Activated CD4-positive, alpha-beta T cell treated with anti-CD3 and anti-CD28 coated beads, Interleukin-2, amount 10 ng/mL, durations not matched to agents 7 days and 5 days (primary cell): ENCODE measurements around the gene KCTD13. TPM values are rescaled to one million over a fixed set of nuclear protein-coding genes. Genes with fewer than 3 reads are reported as not detected.
A peak's percentile ranks its signal among the peaks of the same experiment; 100 is the strongest.
"Not testable (repeated sequence)": the region's sequence is repeated elsewhere in the genome, so short reads cannot be mapped to it uniquely, and the experiment has no call there.

Experiments used
- CTCF ChIA-PET: fragments of 350-600 bp; sonication (Branson Sonifier 250); formaldehyde crosslinking; loops from one replicate; lab custom pipeline; 2021; ENCODE audit warnings: antibody characterized with exemption; lab: Charles Lee
- POLR2A ChIA-PET: fragments of 350-600 bp; sonication (Branson Sonifier 250); formaldehyde crosslinking; loops from one replicate; lab custom pipeline; 2021; ENCODE audit warnings: antibody characterized with exemption; lab: Charles Lee
- DNase-seq: peaks from one replicate; pipeline ENCODE4 v3.0.0-alpha.2; 2020
- H3K27ac Mint-ChIP-seq: one replicate; pipeline ENCODE4 v1.8.0; 2021; ENCODE audit warnings: mild to moderate bottlenecking, moderate library complexity, mixed read lengths
- H3K27me3 Mint-ChIP-seq: one replicate; pipeline ENCODE4 v1.8.0; 2021; ENCODE audit warnings: mixed read lengths
- H3K36me3 Mint-ChIP-seq: one replicate; pipeline ENCODE4 v1.8.0; 2021; ENCODE audit warnings: low read depth, mixed read lengths
- H3K4me1 Mint-ChIP-seq: one replicate; pipeline ENCODE4 v1.8.0; 2021; ENCODE audit warnings: mixed read lengths
- H3K4me3 Mint-ChIP-seq: one replicate; pipeline ENCODE4 v1.8.0; 2021; ENCODE audit warnings: mild to moderate bottlenecking, moderate library complexity, mixed read lengths
- H3K9me3 Mint-ChIP-seq: one replicate; pipeline ENCODE4 v1.8.0; 2021; ENCODE audit warnings: mixed read lengths
- total RNA-seq, 2 experiments: library from RNA; stranded (reverse); gene quantifications; one replicate each; pipeline ENCODE4 v1.2.3, GENCODE V29; 2021

The KCTD13 gene
- total RNA-seq, 2 experiments from 2014 or later, result 28.4 to 36.1 TPM

DNA sequence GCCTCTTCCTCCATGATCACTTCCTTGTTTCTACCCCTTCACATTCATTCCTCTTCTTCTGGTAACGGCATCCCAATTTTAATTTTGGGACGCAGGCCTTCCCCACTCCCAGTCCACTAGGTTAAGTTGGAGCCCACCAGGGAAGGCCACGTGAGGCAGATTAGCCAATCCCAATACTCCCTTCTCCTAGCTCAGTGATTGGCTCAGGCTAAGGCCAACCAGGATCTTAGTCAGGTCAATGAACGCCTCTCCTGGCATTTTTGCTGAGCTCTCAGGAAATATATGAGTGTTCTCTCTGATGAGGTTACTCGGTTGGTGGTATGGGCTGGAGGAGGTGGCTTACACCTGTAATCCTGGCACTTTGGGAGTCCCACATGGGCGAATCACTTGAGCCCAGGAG lies 42.0 kb downstream of the KCTD13 start:
- ChIA-PET POLR2A (no interaction called here), CTCF (no interaction called here)
- Mint-ChIP-seq H3K9me3 (no peaks in the 10 kb centered on the region), H3K4me1 (no peaks in the 10 kb centered on the region), H3K4me3 (no peak overlapping the region), H3K27me3 (peaks cover 6% of the 10 kb centered on the region), H3K36me3 (no peaks in the 10 kb centered on the region), H3K27ac (no peak overlapping the region)
- no peak for DNase-seq

DNA sequence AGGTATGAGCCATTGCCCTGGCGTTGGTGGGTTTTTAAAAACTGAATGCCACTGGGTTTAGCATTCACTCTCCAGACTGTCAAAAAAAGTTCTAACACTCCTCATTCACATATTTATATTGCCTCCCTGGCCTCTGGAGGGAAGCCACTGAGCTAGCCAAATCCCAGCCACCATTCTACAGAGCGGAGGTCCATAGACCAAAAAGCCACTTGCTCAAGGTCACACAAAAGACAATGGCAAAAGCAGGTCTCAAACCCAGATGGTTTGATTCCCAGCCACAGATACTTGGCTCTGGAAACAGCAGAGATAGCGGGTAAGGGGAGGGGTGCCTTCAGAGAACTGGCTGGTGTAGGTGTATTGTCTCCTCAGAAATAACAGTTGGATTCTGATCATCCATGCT lies 45.0 kb downstream of the KCTD13 start:
- CTCF ChIA-PET, result interaction anchor here (1.3 to 1.4 kb wide), 2 partner anchors 17 to 33 kb away, joined by 3 to 4 read pairs; no protein-coding TSS in a partner anchor
- no peak overlapping the region for H3K4me3 Mint-ChIP-seq
- POLR2A ChIA-PET, result no interaction called here

DNA sequence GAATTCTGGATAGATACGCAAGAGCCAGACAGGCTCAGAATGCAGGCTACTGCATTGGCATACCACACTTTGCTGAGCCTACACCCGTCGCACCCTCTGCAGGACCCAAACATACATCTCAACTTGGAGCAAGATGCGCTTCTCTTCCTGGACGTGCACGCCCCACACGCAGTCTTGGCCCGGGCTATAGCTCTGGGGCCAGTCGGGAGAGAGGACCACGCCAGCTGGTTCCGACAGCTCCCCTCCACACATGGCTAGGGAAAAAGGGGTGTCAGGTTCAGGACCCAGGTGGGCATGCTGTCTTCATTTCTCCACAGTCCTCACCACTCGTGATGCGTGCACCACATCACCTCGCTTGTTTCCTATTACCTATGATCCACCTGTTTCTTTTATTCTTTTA lies 47.9 kb downstream of the KCTD13 start:
- no peaks in the 10 kb centered on the region for H3K36me3 Mint-ChIP-seq
- ChIA-PET CTCF (interaction anchor here (1.0 to 1.5 kb wide), 3 partner anchors 21 to 96 kb away, joined by 3 read pairs; partner anchors contain the start of gene SEZ6L2), POLR2A (interaction anchor here (0.5 kb wide), 1 partner anchor 91 kb away, joined by 7 read pairs; no protein-coding TSS in a partner anchor)
- peaks cover 19% of the 10 kb centered on the region for H3K4me1 Mint-ChIP-seq
- H3K27ac Mint-ChIP-seq, result no peak overlapping the region
- DNase-seq, result no peak
- H3K9me3 Mint-ChIP-seq, result no peaks in the 10 kb centered on the region
- no peak overlapping the region for H3K4me3 Mint-ChIP-seq
- peaks cover 34% of the 10 kb centered on the region for H3K27me3 Mint-ChIP-seq

More for the DNA sequence above, 45.0 kb downstream of the KCTD13 start:
- no peak for DNase-seq
- Mint-ChIP-seq H3K36me3 (no peaks in the 10 kb centered on the region), H3K4me1 (peaks cover 17% of the 10 kb centered on the region), H3K9me3 (no peaks in the 10 kb centered on the region), H3K27ac (no peak overlapping the region), H3K27me3 (peaks cover 26% of the 10 kb centered on the region)

- ChIA-PET CTCF (interaction anchor here (0.8 to 1.5 kb wide), 6 partner anchors 14 to 144 kb away, joined by 3 to 4 read pairs (median 4); partner anchors contain the start of genes CDIPT and SEZ6L2), POLR2A (interaction anchor here (0.5 kb wide), 1 partner anchor 92 kb away, joined by 7 read pairs; no protein-coding TSS in a partner anchor)
- Mint-ChIP-seq H3K4me3 (peak overlapping the region; percentile 13), H3K9me3 (no peaks in the 10 kb centered on the region), H3K4me1 (peaks cover 19% of the 10 kb centered on the region), H3K36me3 (no peaks in the 10 kb centered on the region), H3K27ac (no peak overlapping the region), H3K27me3 (peaks cover 30% of the 10 kb centered on the region)
- DNase-seq, result peak; percentile 49
These were observed 48.6 kb downstream of the KCTD13 start for GRCh38 chr16:29877266-29877961.

- Mint-ChIP-seq H3K9me3 (no peaks in the 10 kb centered on the region), H3K4me3 (peak overlapping the region; percentile 54), H3K27ac (no peak overlapping the region), H3K4me1 (peaks cover 19% of the 10 kb centered on the region), H3K27me3 (peaks cover 30% of the 10 kb centered on the region), H3K36me3 (no peaks in the 10 kb centered on the region)
- POLR2A ChIA-PET, result no interaction called here
- peak; percentile 33 for DNase-seq
- CTCF ChIA-PET, result interaction anchor here (0.8 to 1.5 kb wide), 5 partner anchors 14 to 143 kb away, joined by 3 to 4 read pairs (median 4); partner anchors contain the start of genes CDIPT and SEZ6L2
These were observed 49.3 kb downstream of the KCTD13 start for GRCh38 chr16:29876594-29877249.

GRCh38 chr16:29876217-29876593 lies 49.8 kb downstream of the KCTD13 start:
- Mint-ChIP-seq H3K36me3 (no peaks in the 10 kb centered on the region), H3K27ac (no peak overlapping the region), H3K4me1 (peaks cover 19% of the 10 kb centered on the region), H3K4me3 (peak overlapping the region; percentile 54), H3K9me3 (no peaks in the 10 kb centered on the region), H3K27me3 (peaks cover 30% of the 10 kb centered on the region)
- POLR2A ChIA-PET, result no interaction called here
- CTCF ChIA-PET, result interaction anchor here (1.0 kb wide), 1 partner anchor 13 kb away, joined by 3 read pairs; the partner anchor contains the start of gene CDIPT
- no peak for DNase-seq

- Mint-ChIP-seq H3K4me3 (no peak overlapping the region), H3K9me3 (no peaks in the 10 kb centered on the region), H3K4me1 (peaks cover 19% of the 10 kb centered on the region), H3K27ac (no peak overlapping the region), H3K27me3 (peaks cover 27% of the 10 kb centered on the region), H3K36me3 (no peaks in the 10 kb centered on the region)
- ChIA-PET CTCF (interaction anchor here (0.7 to 1.1 kb wide), 6 partner anchors 12 to 90 kb away, joined by 3 to 4 read pairs (median 3); partner anchors contain the start of genes CDIPT and SEZ6L2), POLR2A (no interaction called here)
- DNase-seq, result no peak
These were observed 50.8 kb downstream of the KCTD13 start for GRCh38 chr16:29875206-29875605.

DNA sequence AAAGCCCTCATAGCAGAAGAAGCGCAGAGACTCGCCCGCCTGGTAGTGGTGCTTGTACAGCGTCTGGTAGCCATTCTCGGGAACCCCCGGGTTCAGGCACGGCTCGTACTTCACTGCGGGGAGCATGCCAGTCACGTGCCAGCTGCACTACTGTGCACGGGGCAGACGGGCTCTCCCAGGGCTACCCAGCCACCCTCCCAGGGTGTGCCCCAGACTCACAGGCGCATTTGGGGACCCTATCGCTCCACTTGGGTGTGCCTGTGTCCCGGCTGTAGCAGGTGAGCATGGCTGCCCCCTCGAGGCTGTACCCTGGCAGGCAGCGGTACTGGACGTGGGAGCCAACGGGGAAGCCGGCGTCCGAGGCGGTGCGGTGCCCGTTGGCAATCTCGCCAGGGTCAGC lies 52.7 kb downstream of the KCTD13 start:
- ChIA-PET POLR2A (no interaction called here), CTCF (no interaction called here)
- no peak overlapping the region for H3K4me3 Mint-ChIP-seq
- no peak overlapping the region for H3K27ac Mint-ChIP-seq
- no peaks in the 10 kb centered on the region for H3K9me3 Mint-ChIP-seq
- peaks cover 19% of the 10 kb centered on the region for H3K4me1 Mint-ChIP-seq
- peaks cover 27% of the 10 kb centered on the region for H3K27me3 Mint-ChIP-seq
- no peak for DNase-seq
- H3K36me3 Mint-ChIP-seq, result no peaks in the 10 kb centered on the region

GRCh38 chr16:29871822-29872546 lies 54.0 kb downstream of the KCTD13 start:
- POLR2A ChIA-PET, result no interaction called here
- H3K4me1 Mint-ChIP-seq, result peaks cover 10% of the 10 kb centered on the region
- no peaks in the 10 kb centered on the region for H3K9me3 Mint-ChIP-seq
- no peak overlapping the region for H3K27ac Mint-ChIP-seq
- H3K27me3 Mint-ChIP-seq, result peaks cover 16% of the 10 kb centered on the region
- no peak for DNase-seq
- no peaks in the 10 kb centered on the region for H3K36me3 Mint-ChIP-seq
- CTCF ChIA-PET, result no interaction called here
- no peak overlapping the region for H3K4me3 Mint-ChIP-seq

GRCh38 chr16:29869067-29869466 lies 57.0 kb downstream of the KCTD13 start:
- H3K27ac Mint-ChIP-seq, H3K4me1 Mint-ChIP-seq, POLR2A ChIA-PET, H3K36me3 Mint-ChIP-seq, H3K27me3 Mint-ChIP-seq, DNase-seq, H3K4me3 Mint-ChIP-seq, H3K9me3 Mint-ChIP-seq: not testable (repeated sequence)
- CTCF ChIA-PET, result interaction anchor here (0.7 kb wide), 1 partner anchor 21 kb away, joined by 3 read pairs; no protein-coding TSS in a partner anchor

DNA sequence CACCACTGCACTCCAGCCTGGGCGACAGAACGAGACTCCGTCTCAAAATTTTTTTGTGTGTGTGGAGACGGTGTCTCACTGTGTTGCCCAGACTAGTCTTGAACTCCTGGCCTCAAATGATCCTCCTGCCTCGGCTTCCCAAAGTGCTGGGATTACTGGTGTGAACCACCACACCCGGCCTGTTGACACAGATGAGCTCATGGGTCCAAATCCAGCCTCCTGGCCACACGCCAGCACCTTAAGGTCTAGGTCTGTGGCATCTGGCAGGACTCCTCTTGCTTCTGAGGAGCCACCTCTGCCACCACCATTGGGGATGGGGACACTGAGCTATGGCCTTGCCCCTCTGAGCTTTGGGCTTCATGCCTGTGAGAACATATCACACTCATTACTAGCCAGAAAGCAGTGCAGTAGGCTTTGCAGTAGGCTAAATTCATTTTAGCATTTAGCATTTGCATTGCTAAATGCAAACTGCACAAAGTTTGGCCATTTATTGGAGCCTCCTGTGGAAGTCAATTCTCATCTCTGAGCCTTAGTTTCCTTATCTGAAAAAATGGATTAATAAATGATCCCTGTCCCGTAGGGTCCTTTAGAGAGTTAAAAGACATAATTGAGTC lies 57.5 kb downstream of the KCTD13 start:
- H3K27me3 Mint-ChIP-seq, result no peaks in the 10 kb centered on the region
- DNase-seq, result no peak
- ChIA-PET CTCF (interaction anchor here (0.7 kb wide), 1 partner anchor 20 kb away, joined by 3 read pairs; no protein-coding TSS in a partner anchor), POLR2A (no interaction called here)
- no peaks in the 10 kb centered on the region for H3K36me3 Mint-ChIP-seq
- H3K4me3 Mint-ChIP-seq, result no peak overlapping the region
- H3K27ac Mint-ChIP-seq, result no peak overlapping the region
- peaks cover 7% of the 10 kb centered on the region for H3K4me1 Mint-ChIP-seq
- H3K9me3 Mint-ChIP-seq, result no peaks in the 10 kb centered on the region

DNA sequence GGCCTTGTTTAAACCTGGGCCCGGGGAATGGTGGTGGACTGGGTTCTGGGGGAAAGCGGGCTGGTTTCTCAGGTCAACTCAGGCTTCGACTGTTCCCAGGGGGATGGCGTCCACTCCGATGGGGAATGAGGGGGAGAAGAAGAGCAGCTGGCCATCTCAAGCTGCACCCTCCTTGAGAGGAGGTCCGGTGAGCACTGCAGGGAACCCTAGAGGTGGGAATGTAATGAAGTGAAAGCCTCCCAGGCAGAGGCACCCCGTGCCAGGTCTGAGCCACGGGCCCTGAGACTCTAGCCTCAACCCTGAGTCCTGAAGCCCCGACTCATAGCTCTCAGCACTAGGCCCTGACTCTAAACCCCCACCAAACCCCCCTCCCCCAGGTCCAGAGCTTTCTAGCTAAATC lies 61.8 kb downstream of the KCTD13 start:
- Mint-ChIP-seq H3K4me1 (peaks cover 31% of the 10 kb centered on the region), H3K36me3 (peaks cover 15% of the 10 kb centered on the region), H3K27ac (peak overlapping the region; percentile 57), H3K27me3 (no peaks in the 10 kb centered on the region), H3K4me3 (no peak overlapping the region), H3K9me3 (no peaks in the 10 kb centered on the region)
- CTCF ChIA-PET, result interaction anchor here (0.7 to 2.2 kb wide), 5 partner anchors 13 to 40 kb away, joined by 3 to 4 read pairs (median 4); partner anchors contain the start of gene SEZ6L2
- POLR2A ChIA-PET, result no interaction called here
- DNase-seq, result no peak
